ENCODE data around the gene ZNF628.

The ZNF628 gene

DNA sequence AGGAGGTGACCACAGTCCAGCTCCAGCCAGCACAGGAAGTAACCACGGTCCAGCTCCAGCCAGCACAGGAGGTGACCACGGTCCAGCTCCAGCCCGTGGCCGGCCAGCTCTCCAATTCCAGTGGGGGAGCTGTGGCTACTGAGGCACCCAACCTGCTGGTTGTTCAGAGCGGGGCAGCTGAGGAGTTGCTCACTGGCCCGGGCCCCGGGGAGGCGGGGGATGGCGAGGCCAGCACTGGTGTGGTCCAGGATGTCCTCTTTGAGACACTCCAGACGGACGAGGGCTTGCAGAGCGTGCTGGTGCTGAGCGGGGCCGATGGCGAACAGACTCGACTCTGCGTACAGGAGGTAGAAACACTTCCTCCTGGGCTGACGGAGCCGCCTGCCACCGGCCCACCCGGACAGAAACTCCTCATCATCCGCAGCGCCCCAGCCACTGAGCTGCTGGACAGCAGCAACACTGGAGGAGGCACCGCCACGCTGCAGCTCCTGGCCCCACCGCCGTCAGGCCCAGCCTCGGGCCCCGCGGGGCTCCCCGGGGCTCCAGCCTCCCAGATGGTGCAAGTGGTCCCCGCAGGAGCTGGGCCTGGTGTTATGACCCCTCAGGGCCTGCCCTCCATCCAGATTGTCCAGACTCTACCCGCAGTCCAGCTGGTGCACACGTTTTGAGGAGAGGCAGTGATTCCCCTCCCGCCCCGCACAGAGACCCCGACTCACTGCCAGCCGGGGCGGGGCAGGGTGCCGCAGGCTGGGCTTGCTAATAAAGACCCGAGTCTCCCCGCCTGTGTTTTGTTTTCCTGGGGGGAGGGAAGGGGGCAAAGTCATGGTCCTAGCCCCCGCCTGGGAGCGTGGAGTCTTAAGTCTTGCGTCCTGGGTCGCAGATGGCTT lies 7.5 kb downstream of the ZNF628 start:
- DNase-seq (ENCODE audit: extremely low spot score), result no peak
- POLR2A ChIA-PET, result interaction anchor here (0.8 to 2.0 kb wide), 3 partner anchors 8 to 28 kb away, joined by 3 to 21 read pairs (median 3); partner anchors contain the start of gene ZNF628
- TF ChIP-seq BHLHE40 (IDR thresholded peaks at IDR 0.05; ENCODE audit: borderline replicate concordance), result no peak
- no peak for TF ChIP-seq NFRKB (IDR thresholded peaks at IDR 0.05)
- TF ChIP-seq HDGF (IDR thresholded peaks at IDR 0.05; ENCODE audit: borderline replicate concordance), result no peak
- no peak for TF ChIP-seq ARNT (IDR thresholded peaks at IDR 0.05)
- TF ChIP-seq FOXA1 (IDR thresholded peaks at IDR 0.05), result no peak
- TF ChIP-seq, protein P1, sequence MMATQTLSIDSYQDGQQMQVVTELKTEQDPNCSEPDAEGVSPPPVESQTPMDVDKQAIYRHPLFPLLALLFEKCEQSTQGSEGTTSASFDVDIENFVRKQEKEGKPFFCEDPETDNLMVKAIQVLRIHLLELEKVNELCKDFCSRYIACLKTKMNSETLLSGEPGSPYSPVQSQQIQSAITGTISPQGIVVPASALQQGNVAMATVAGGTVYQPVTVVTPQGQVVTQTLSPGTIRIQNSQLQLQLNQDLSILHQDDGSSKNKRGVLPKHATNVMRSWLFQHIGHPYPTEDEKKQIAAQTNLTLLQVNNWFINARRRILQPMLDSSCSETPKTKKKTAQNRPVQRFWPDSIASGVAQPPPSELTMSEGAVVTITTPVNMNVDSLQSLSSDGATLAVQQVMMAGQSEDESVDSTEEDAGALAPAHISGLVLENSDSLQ (IDR thresholded peaks at IDR 0.05), result no peak
- TF ChIP-seq TARDBP (IDR thresholded peaks at IDR 0.05), result no peak
- no peak for TF ChIP-seq SP1 (IDR thresholded peaks at IDR 0.05)
- no peak for TF ChIP-seq ELF4 (IDR thresholded peaks at IDR 0.05)
- no peak for TF ChIP-seq CTBP1 (IDR thresholded peaks at IDR 0.05; ENCODE audit: borderline replicate concordance)
- no peak for TF ChIP-seq SUZ12 (IDR thresholded peaks at IDR 0.05)
- TF ChIP-seq ZNF384 (IDR thresholded peaks at IDR 0.05), result no peak
- no peak for TF ChIP-seq LEF1 (IDR thresholded peaks at IDR 0.05; ENCODE audit: borderline replicate concordance)
- TF ChIP-seq FOXM1 (IDR thresholded peaks at IDR 0.05; ENCODE audit: borderline replicate concordance), result no peak
- no peak for TF ChIP-seq L3MBTL2 (conservative IDR thresholded peaks at IDR 0.05)
- TF ChIP-seq FOXK2 (IDR thresholded peaks at IDR 0.05), result no peak
- CTCF ChIA-PET, result no interaction called here

DNA sequence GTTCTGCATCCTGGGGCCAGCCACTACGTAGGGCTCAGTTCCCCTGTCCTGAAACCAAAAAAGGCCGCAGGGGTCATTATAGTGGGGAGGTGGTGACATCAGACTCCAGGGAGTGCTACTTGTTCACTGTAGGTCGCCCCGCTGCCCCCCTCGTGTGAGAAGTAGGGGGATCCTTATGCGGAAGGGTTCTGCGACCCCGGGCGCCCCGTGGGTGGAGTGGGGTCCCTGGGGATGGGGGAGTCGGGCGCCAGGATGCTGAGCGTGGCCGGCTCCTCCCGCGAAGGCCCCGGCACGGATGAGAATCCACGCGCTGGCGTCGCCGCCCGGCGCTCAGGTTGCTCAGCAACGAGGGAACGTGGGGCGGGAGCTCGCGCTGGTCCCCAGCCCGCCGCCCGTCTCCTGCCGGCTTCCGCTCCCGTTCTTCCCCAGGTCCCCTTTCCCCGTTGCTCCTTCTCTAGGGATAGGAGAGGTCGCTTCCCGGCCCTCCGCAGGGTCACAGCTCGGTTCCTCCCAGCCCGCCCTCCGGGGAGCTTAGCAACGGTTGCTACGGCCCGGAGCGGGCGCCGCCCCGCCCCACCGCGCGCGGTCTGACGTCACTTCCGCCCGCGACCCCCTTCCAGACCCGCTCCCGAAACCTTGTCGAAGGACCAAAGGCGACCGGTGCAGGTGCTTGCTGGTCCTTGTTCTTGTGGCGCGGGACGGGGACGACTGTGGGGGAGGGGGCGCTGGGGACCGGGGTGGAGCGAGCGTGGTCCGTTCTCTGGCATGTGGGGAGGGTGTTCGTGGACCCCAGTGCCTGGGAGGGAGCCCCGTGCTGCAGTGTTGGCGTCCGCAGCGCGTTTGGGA lies 8.4 kb downstream of the ZNF628 start, which contains the start of gene NAT14:
NAT14 (plus strand) TSS at position 596 of the 846 bp plus-strand sequence. CDS start 521 bp downstream, outside the sequence.
- peak; percentile 91 for DNase-seq (ENCODE audit: extremely low spot score)

DNA sequence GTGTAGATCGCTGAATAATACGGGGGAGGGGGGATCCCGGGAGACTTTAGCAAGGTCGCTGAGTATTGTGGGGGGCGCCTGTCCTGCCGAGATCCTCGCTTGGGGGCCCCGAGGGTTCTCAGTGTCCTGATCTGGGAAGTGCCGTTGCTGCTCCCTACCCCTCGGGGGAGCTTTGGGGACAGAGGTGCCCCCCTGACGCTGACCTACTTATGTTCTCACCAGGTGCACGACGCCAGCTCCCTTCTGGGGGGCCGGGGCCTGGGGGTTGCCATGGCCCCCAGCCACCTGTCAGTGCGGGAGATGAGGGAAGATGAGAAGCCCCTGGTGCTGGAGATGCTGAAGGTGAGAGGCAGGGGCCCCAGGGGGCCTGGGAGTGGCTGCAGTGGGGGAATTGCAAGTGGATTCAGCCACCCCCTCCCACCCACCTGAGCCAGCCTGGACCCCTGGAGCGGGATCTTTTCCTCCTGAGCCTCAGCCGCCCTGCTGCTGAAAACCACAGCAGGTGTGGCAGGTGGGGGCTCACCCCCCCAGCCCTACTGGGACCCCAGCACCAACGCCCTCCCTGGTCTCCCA lies 9.1 kb downstream of the ZNF628 start:
- ChIA-PET POLR2A (interaction anchor here (0.9 to 2.0 kb wide), 5 partner anchors 9 to 18 kb away, joined by 3 to 21 read pairs (median 4); partner anchors contain the start of gene ZNF628), CTCF (interaction anchor here (0.8 kb wide), 1 partner anchor 18 kb away, joined by 4 read pairs; no protein-coding TSS in a partner anchor)
- no peak for DNase-seq (ENCODE audit: extremely low spot score)
- TF ChIP-seq NFRKB (IDR thresholded peaks at IDR 0.05) (no peak), ARNT (IDR thresholded peaks at IDR 0.05) (no peak)

More for the DNA sequence above, 8.4 kb downstream of the ZNF628 start, which contains the start of gene NAT14:
- TF ChIP-seq FOXA1 (IDR thresholded peaks at IDR 0.05) (no peak), L3MBTL2 (conservative IDR thresholded peaks at IDR 0.05) (peak; percentile 36)
- ChIA-PET CTCF (interaction anchor here (0.8 kb wide), 1 partner anchor 18 kb away, joined by 4 read pairs; no protein-coding TSS in a partner anchor), POLR2A (interaction anchor here (0.6 to 2.0 kb wide), 8 partner anchors 9 to 23 kb away, joined by 3 to 21 read pairs (median 4); partner anchors contain the start of gene ZNF628)

DNA sequence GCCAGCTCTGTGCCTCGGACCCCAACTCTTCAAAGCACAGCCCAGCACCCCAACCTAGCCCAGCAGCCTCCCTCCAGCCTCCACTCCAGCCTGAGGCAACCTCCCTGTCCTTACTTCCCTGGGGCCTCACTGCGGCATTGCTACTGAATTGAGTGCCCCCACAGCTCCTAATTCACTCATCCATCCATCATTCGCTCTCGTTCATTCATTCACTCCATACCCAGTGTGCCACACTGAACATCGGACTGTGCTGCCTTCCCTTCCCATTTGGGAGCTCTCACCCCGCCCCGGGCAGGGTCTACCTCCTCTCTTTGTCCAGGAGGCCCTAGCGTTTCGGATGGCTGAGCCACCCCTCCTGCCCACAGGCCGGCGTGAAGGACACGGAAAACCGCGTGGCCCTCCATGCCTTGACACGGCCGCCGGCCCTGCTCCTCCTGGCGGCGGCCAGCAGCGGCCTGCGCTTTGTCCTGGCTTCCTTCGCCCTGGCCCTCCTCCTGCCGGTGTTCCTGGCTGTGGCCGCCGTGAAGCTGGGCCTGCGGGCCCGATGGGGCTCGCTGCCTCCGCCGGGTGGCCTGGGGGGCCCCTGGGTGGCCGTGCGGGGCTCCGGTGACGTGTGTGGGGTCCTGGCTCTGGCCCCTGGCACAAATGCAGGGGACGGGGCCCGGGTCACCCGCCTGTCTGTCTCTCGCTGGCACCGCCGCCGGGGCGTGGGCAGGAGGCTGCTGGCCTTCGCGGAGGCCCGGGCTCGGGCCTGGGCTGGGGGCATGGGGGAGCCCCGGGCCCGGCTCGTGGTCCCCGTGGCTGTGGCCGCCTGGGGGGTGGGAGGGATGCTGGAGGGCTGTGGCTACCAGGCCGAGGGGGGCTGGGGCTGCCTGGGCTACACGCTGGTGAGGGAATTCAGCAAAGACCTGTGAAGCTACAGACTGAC lies 9.9 kb downstream of the ZNF628 start:
- TF ChIP-seq FOXA1 (IDR thresholded peaks at IDR 0.05) (no peak), ZNF384 (IDR thresholded peaks at IDR 0.05) (no peak), CTBP1 (IDR thresholded peaks at IDR 0.05; ENCODE audit: borderline replicate concordance) (no peak), FOXK2 (IDR thresholded peaks at IDR 0.05) (no peak), L3MBTL2 (conservative IDR thresholded peaks at IDR 0.05) (no peak), LEF1 (IDR thresholded peaks at IDR 0.05; ENCODE audit: borderline replicate concordance) (no peak), BHLHE40 (IDR thresholded peaks at IDR 0.05; ENCODE audit: borderline replicate concordance) (no peak), SUZ12 (IDR thresholded peaks at IDR 0.05) (no peak), FOXM1 (IDR thresholded peaks at IDR 0.05; ENCODE audit: borderline replicate concordance) (no peak)
- POLR2A ChIA-PET, result interaction anchor here (0.9 to 2.0 kb wide), 6 partner anchors 10 to 22 kb away, joined by 3 to 21 read pairs (median 4); partner anchors contain the start of gene ZNF628
- DNase-seq (ENCODE audit: extremely low spot score), result no peak
- CTCF ChIA-PET, result interaction anchor here (0.6 to 1.2 kb wide), 2 partner anchors 17 to 18 kb away, joined by 3 to 4 read pairs; no protein-coding TSS in a partner anchor

DNA sequence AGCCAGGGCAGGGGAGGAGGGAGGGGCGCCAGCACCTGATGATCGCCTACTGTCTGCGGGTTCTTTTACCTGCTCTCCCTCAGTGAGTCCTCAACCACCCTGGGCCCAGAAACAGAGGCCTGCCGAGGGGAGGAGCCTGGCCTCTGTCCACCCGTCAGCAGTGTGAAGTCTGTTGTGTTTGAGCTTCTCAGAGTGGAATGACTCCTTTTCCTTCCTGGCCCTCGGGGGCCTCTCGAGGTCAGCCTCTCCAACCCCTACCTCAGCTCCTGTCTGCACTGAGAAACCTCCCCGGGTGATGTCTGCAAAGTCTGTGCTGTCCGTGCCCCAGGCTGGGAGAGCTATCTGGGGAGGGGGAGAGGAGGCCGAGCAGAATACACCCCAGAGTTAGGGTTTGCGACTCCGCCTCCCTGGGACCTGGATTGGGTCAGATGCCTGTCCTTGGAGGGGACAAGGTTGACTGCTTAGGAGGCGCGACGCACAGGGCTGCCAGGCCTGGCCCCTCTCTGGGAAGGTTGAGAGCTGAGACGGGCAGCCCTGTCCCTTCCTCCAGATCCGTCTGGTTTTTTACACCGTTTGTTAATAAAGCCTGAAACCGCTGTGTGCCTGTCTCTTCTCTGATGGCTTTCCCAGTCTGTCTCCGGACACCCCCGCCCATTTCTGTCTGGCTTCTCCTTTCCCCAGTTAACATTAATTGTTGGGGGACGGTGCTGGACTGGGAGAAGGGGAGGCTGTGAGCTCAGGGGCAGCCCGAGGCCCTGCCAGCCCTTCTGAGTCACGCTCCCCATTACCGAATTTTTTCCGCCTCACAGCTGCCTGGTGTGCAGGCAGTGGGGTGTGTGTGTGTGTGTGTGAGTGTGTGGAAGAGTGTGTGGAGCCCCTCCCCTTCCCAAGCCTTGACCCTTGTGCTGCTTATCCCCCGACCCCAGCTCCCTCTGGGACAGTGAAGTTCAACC lies 10.8 kb downstream of the ZNF628 start:
- ChIA-PET CTCF (interaction anchor here (0.6 to 1.2 kb wide), 2 partner anchors 17 to 19 kb away, joined by 3 to 4 read pairs; no protein-coding TSS in a partner anchor), POLR2A (interaction anchor here (0.7 to 1.9 kb wide), 4 partner anchors 11 to 21 kb away, joined by 3 to 14 read pairs (median 4); partner anchors contain the start of gene ZNF628)
- TF ChIP-seq BHLHE40 (IDR thresholded peaks at IDR 0.05; ENCODE audit: borderline replicate concordance) (no peak), FOXM1 (IDR thresholded peaks at IDR 0.05; ENCODE audit: borderline replicate concordance) (no peak), LEF1 (IDR thresholded peaks at IDR 0.05; ENCODE audit: borderline replicate concordance) (no peak), ELF4 (IDR thresholded peaks at IDR 0.05) (no peak), L3MBTL2 (conservative IDR thresholded peaks at IDR 0.05) (no peak), FOXA1 (IDR thresholded peaks at IDR 0.05) (no peak), NFRKB (IDR thresholded peaks at IDR 0.05) (no peak), ARNT (IDR thresholded peaks at IDR 0.05) (no peak), TARDBP (IDR thresholded peaks at IDR 0.05) (no peak), SUZ12 (IDR thresholded peaks at IDR 0.05) (no peak), HDGF (IDR thresholded peaks at IDR 0.05; ENCODE audit: borderline replicate concordance) (no peak), FOXK2 (IDR thresholded peaks at IDR 0.05) (no peak), CTBP1 (IDR thresholded peaks at IDR 0.05; ENCODE audit: borderline replicate concordance) (no peak), SP1 (IDR thresholded peaks at IDR 0.05) (no peak), ZNF384 (IDR thresholded peaks at IDR 0.05) (no peak)
- TF ChIP-seq, protein P1 (IDR thresholded peaks at IDR 0.05), result no peak
- no peak for DNase-seq (ENCODE audit: extremely low spot score)

Measured in HEK293T (cell line).